HEK293 (cell line): ENCODE results near the gene LRRC51.

Source experiments
- GLIS1 ChIP-seq: fragments of 450-650 bp; formaldehyde crosslinking; IDR thresholded peaks from 2 replicates; pipeline ENCODE4 v1.5.1; 2016; ENCODE audit warnings: missing biosample characterization, missing genetic modification characterization
- HOXC10 ChIP-seq: sonication (generic); formaldehyde crosslinking; IDR thresholded peaks from 2 replicates; pipeline ENCODE4 v1.8.1; 2023; ENCODE audit warnings: mild to moderate bottlenecking, missing genetic modification reagents
- SALL2 ChIP-seq: fragments of 450-650 bp; formaldehyde crosslinking; IDR thresholded peaks from 2 replicates; pipeline ENCODE4 v1.5.0; 2017; ENCODE audit warnings: missing biosample characterization, mild to moderate bottlenecking, missing genetic modification characterization, borderline replicate concordance
- ZNF138 ChIP-seq: fragments of 450-650 bp; formaldehyde crosslinking; IDR thresholded peaks from 2 replicates; pipeline ENCODE4 v1.5.1; 2016; ENCODE audit warnings: missing biosample characterization, missing genetic modification characterization, borderline replicate concordance
- ZNF274 ChIP-seq, 2 experiments: fragments of 200-500 bp in 1 of 2; fragments of 450-650 bp in 1 of 2; sonication (Bioruptor generic) in 1 of 2; formaldehyde crosslinking in 1 of 2; IDR thresholded peaks; 2 replicates each; pipeline versions ENCODE4 v1.5.1 to v1.6.1; 2014 to 2016; ENCODE audit warnings: borderline replicate concordance in 1 of 2, inconsistent platforms in 1 of 2, low read length in 1 of 2, missing biosample characterization in 1 of 2, missing genetic modification characterization in 1 of 2
- ZNF843 ChIP-seq: fragments of 450-650 bp; formaldehyde crosslinking; IDR thresholded peaks from 2 replicates; pipeline ENCODE4 v1.5.1; 2016; ENCODE audit warnings: missing biosample characterization, missing genetic modification characterization
- TF ChIP-seq, protein P1 (sequence below): fragments of 450-650 bp; formaldehyde crosslinking; IDR thresholded peaks from 2 replicates; pipeline ENCODE4 v1.5.1; 2016; ENCODE audit warnings: missing biosample characterization, missing genetic modification characterization, low read depth
- TF ChIP-seq, protein P2 (sequence below): fragments of 450-650 bp; formaldehyde crosslinking; IDR thresholded peaks from 2 replicates; pipeline ENCODE4 v1.5.1; 2016; ENCODE audit warnings: missing biosample characterization, missing genetic modification characterization
- TF ChIP-seq, protein P3 (sequence below): fragments of 450-650 bp; formaldehyde crosslinking; IDR thresholded peaks from 2 replicates; pipeline ENCODE4 v1.5.1; 2016; ENCODE audit warnings: missing biosample characterization, missing genetic modification characterization
- TF ChIP-seq, protein P4 (sequence below): fragments of 450-650 bp; formaldehyde crosslinking; IDR thresholded peaks from 2 replicates; pipeline ENCODE4 v1.5.1; 2016; ENCODE audit warnings: missing biosample characterization, missing genetic modification characterization

DNA sequence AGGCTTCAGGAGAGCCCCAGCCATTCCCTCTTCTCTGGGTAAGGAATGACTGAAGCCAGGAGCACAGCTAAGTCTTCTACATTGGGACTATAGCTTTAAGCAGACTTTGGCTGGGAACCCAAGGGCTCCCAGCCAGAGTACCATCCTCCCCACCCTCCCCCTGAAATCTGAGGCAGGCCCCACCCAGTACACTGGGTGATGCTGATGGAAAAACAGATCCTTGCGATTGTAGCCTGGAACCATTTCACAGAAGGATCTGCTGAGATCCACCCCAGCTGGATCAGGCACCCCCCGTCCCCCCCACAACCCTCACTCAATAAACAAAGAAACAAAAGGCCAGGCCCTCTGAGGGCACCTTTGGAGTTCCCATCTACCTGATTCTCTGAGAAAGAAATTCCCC lies 42.2 kb upstream of the LRRC51 start:
- TF ChIP-seq SALL2, result no peak
- TF ChIP-seq, protein P1, sequence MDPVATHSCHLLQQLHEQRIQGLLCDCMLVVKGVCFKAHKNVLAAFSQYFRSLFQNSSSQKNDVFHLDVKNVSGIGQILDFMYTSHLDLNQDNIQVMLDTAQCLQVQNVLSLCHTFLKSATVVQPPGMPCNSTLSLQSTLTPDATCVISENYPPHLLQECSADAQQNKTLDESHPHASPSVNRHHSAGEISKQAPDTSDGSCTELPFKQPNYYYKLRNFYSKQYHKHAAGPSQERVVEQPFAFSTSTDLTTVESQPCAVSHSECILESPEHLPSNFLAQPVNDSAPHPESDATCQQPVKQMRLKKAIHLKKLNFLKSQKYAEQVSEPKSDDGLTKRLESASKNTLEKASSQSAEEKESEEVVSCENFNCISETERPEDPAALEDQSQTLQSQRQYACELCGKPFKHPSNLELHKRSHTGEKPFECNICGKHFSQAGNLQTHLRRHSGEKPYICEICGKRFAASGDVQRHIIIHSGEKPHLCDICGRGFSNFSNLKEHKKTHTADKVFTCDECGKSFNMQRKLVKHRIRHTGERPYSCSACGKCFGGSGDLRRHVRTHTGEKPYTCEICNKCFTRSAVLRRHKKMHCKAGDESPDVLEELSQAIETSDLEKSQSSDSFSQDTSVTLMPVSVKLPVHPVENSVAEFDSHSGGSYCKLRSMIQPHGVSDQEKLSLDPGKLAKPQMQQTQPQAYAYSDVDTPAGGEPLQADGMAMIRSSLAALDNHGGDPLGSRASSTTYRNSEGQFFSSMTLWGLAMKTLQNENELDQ (tag by site-specific recombination), result no peak
- TF ChIP-seq, protein P2, sequence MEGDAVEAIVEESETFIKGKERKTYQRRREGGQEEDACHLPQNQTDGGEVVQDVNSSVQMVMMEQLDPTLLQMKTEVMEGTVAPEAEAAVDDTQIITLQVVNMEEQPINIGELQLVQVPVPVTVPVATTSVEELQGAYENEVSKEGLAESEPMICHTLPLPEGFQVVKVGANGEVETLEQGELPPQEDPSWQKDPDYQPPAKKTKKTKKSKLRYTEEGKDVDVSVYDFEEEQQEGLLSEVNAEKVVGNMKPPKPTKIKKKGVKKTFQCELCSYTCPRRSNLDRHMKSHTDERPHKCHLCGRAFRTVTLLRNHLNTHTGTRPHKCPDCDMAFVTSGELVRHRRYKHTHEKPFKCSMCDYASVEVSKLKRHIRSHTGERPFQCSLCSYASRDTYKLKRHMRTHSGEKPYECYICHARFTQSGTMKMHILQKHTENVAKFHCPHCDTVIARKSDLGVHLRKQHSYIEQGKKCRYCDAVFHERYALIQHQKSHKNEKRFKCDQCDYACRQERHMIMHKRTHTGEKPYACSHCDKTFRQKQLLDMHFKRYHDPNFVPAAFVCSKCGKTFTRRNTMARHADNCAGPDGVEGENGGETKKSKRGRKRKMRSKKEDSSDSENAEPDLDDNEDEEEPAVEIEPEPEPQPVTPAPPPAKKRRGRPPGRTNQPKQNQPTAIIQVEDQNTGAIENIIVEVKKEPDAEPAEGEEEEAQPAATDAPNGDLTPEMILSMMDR (tag by site-specific recombination), result no peak
- TF ChIP-seq ZNF274 (IDR thresholded peaks at IDR 0.05; ENCODE audit: low read length), result no peak
- TF ChIP-seq ZNF274 (tag by site-specific recombination; IDR thresholded peaks at IDR 0.05; ENCODE audit: borderline replicate concordance), result no peak
- no peak for TF ChIP-seq ZNF843 (tag by site-specific recombination)
- TF ChIP-seq, protein P3, sequence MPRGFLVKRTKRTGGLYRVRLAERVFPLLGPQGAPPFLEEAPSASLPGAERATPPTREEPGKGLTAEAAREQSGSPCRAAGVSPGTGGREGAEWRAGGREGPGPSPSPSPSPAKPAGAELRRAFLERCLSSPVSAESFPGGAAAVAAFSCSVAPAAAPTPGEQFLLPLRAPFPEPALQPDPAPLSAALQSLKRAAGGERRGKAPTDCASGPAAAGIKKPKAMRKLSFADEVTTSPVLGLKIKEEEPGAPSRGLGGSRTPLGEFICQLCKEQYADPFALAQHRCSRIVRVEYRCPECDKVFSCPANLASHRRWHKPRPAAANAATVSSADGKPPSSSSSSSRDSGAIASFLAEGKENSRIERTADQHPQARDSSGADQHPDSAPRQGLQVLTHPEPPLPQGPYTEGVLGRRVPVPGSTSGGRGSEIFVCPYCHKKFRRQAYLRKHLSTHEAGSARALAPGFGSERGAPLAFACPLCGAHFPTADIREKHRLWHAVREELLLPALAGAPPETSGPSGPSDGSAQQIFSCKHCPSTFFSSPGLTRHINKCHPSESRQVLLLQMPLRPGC, result no peak
- no peak for TF ChIP-seq GLIS1 (tag by site-specific recombination)
- TF ChIP-seq, protein P4, sequence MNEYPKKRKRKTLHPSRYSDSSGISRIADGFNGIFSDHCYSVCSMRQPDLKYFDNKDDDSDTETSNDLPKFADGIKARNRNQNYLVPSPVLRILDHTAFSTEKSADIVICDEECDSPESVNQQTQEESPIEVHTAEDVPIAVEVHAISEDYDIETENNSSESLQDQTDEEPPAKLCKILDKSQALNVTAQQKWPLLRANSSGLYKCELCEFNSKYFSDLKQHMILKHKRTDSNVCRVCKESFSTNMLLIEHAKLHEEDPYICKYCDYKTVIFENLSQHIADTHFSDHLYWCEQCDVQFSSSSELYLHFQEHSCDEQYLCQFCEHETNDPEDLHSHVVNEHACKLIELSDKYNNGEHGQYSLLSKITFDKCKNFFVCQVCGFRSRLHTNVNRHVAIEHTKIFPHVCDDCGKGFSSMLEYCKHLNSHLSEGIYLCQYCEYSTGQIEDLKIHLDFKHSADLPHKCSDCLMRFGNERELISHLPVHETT (tag by site-specific recombination), result no peak
- no peak for TF ChIP-seq ZNF138 (tag by site-specific recombination)
- TF ChIP-seq HOXC10 (CRISPR knock-in tag), result no peak
